GM19328 (cell line): ENCODE measurements around the gene PSMC3IP.
"Not testable (repeated sequence)": the region's sequence is repeated elsewhere in the genome, so short reads cannot be mapped to it uniquely, and the experiment has no call there.

ENCODE experiments used
- ATAC-seq: cut with Tn5 transposase; IDR thresholded peaks from one replicate; pipeline ENCODE4 v1.9.1; 2021; ENCODE audit warnings: mild to moderate bottlenecking, moderate library complexity; ENCODE audit not compliant: unreplicated experiment

PSMC3IP gene, protein sequence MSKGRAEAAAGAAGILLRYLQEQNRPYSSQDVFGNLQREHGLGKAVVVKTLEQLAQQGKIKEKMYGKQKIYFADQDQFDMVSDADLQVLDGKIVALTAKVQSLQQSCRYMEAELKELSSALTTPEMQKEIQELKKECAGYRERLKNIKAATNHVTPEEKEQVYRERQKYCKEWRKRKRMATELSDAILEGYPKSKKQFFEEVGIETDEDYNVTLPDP

DNA sequence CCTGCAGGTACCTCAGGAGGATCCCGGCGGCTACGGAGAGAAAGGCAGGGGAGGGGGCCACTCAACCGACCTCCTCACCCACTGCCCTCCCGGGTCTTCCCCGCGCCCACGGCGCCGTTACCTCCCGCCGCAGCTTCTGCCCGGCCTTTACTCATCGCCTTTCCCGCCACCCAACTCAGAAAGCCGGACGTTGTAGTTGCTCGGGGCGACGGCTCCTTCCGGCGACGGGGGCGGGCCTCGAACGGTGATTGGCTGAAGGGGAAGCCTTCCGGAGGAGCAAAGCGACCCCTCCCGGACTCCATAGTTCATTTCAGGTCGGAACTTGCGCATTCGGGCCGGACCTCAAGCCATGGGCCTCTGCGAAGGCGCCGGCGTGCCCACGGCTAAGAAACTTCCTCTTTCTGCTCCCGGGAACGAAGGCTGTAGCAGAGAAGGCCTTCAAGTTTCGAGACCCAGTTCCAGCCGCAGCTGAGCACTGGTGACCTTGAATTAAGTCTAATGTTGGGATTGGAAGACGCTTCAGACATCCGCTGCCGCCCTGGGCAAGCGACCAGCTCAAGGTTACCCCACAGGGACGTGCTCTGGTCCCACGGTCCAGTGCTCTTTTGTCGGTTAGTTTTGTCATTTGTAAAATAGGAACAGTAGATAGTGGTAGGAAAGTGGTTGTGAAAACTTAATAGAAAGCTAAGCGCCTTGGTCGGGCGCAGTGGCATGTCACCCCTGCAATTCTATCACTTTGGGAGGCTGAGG, at the start of gene PSMC3IP:
TSS of gene PSMC3IP (minus strand) at position 198 of the 750 bp plus-strand sequence. CDS start at position 155, 43 bp downstream.
- peak; percentile 71 for ATAC-seq

DNA sequence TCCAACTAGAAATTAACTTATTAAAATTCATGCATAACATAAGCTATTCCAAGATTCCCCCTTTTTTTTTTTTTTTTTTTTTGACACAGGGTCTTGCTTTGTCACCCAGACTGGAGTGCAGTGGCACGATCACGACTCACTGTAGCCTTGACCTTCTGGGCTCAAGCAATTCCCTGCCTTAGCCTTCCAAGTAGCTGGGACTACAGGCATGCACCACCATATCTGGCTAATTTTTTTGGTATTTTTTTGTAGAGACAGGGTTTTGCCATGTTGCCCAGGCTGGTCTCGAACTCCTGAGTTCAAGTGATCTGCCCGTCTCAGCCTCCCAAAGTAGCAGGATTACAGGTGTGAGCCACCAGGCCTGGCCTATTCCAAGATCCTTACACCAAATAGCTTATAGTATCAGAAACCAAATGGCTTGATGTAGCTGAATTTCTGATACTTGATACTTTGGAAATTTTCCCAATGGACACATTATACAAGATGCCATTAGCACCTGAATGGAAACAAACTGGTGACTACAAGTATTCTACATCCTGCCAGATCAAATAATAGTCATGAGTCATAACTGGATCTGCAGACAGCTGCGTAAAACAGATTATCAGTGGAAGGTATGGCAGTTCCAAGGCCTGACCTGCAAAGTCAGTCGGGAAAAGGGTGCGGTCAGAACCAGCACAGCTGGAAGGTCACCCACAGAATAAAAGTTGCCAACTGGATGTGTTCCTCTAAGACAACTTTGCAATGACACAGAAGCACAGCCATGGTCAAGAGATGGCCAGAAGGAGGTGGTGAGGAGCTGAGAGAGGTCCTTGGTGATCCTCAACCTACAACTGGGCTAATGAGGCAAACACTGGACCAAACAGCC, 46.4 kb upstream of the PSMC3IP start:
- no peak for ATAC-seq

DNA sequence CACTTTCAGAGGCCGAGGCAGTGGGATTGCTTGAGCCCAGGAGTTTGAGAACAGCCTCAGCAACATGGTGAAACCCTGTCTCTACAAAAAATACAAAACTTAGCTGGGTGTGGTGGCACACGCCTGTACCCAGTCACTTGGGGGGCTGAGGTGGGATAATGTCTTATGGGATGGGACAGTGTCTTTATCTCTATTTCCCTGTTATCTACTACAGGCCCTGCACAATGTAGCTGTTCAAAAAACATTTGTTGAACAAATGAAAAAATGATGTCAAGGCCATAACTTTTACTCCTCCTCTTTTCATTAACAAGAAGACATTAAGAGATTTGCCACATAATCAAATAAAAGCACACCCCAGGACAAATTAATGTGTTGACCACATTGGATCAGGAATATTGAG, 45.7 kb upstream of the PSMC3IP start:
- no peak for ATAC-seq

DNA sequence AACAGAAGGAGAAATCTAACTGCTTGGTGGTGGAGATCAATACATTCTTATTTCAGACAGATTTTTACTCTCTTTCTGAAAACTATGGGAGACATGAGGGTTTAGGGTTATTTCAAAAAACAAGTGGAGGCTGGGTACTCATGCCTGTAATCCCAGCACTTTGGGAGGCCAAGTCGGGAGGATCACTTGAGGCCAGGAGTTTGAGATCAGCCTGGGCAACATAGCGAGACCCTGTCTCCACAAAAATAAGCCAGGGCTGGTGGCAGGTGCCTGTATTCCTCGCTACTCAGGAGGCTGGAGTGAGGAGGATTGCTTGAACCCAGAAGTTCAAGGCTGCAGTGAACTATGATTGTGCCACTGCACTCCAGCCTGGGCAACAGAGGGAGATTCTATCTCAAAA, 44.5 kb upstream of the PSMC3IP start:
- ATAC-seq: not testable (repeated sequence)

DNA sequence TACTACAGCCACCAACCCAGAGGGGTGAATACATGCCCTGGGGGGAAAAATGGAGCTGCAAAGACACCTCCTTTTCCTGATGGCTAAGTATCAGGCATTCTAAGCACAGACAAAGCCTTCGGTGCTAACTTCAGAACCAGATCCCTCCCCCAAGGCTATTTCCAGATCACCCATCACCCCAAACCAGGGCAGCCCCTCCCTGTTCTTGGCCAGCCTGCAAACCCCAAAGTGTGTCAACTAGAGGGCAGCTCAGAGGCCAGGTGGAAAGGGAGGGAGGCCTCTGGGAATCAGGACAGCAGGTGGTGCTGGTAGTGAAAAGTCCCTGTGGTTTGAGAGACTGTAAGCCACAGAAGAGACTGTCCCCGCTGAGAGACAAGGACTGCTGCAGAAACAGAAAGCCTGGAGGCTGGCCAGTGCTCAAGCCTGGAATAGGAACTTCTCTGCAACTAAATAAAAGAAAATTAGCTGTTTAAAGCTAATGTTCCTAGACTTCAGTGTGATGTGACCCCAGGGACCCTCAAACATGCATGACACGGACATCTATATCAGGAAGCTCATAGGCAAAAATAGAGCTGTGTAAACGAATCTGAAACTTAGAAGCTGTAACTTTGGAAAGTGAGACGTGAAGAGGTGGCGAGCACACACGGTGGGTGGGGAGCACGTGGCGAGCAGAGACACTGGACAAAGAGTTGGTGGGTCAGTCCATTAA, 41.1 kb upstream of the PSMC3IP start:
- ATAC-seq: peak; percentile 71

DNA sequence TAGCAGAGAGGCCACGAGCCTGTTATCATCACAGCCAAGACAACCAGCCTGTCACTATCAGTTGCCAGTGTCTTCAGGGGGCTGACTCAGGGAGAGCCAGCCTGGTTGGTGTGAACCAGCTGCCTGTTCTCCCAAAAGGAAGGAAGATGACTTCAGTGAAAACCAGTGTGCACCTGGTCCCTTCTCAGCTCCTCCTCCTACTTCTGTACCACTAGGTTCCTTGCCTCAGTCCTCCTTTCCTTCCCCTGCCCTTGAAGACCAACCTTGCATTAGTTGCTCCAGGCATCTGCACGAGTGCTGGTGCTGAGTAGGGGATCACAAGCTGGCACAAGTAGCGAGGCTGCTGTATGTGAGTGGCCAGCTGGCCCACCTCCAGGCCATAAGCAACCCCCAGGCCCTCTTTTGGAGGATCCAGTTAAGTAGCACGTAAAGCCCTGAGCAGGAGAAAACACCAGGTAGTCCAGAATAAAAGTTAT, 40.5 kb upstream of the PSMC3IP start:
- ATAC-seq: no peak

DNA sequence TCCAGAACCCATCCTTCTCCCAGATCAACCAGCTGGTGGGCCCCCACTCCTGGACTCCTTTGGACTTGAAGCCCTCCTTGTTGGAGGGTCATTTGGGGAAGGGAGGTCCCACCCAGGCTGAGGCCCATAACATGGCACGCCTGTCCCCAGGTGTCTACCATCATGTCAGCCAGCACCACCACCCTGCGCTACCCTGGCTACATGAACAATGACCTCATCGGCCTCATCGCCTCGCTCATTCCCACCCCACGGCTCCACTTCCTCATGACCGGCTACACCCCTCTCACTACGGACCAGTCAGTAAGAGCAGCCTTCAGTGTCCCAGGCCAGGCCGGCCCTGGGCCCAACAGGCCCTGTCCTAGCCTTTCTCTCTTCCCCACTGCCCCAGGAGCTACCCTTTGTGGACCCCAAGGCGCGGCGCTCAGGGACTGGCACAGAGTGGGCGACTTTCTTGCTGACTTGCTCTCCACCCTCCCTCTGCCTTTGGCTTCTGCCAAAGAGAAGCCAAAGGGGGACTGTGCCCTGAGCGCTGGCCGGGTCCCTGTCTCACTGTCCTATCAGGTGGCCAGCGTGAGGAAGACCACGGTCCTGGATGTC, 36.3 kb upstream of the PSMC3IP start:
- ATAC-seq: no peak

DNA sequence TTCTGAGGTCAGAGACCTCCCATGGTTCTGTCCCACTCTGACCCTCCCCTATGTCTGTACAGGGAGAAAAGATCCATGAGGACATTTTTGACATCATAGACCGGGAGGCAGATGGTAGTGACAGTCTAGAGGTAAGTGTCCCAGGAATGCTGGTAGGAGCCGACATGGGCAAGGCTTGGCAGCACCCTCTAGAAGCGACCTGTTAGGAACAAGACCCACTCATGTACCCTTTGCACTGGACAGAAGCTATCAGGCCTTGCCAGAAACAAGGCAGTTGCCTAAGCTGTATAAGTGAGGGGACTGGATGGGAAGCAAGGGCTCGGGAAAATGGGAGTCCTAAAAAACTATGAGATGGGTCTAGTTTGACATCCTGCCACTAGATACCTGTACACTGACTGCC, 34.5 kb upstream of the PSMC3IP start:
- ATAC-seq: no peak

DNA sequence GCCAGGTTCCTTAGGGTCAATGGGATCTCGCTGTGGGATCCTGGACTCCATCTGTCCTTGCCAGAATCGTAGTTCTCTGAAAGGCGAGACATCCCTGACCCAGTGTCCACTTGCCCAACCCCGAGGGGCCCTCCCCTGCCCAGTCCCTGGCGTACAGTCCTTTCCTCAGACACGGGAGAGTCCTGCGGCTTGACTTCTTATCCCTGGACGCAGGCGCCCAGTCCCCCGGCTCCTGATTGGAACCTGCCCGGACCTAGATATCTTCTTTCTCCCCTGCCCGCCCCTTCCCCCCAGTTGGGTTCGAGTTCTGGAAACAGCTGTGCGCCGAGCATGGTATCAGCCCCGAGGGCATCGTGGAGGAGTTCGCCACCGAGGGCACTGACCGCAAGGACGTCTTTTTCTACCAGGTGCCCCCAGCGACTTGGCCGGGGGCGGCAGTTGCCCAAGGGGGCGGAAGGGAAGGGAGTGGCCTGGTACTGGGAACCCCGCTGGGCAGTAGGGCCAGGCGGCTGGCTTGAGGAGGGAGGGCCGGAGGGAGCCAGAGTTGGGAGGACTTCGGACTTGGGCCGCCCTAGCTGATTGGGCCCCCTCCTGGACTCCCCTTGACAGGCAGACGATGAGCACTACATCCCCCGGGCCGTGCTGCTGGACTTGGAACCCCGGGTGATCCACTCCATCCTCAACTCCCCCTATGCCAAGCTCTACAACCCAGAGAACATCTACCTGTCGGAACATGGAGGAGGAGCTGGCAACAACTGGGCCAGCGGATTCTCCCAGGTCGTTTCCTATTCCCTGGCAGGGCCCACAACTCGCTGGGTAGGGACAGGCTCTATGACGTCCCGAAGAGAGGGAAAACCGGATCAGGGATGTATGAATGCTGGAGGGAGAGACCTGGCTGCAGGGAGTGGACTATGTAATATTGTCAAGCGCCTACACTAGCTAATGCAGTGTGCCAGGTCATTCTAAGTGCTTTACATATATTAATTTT, 32.6 kb upstream of the PSMC3IP start:
- not testable (repeated sequence) for ATAC-seq

DNA sequence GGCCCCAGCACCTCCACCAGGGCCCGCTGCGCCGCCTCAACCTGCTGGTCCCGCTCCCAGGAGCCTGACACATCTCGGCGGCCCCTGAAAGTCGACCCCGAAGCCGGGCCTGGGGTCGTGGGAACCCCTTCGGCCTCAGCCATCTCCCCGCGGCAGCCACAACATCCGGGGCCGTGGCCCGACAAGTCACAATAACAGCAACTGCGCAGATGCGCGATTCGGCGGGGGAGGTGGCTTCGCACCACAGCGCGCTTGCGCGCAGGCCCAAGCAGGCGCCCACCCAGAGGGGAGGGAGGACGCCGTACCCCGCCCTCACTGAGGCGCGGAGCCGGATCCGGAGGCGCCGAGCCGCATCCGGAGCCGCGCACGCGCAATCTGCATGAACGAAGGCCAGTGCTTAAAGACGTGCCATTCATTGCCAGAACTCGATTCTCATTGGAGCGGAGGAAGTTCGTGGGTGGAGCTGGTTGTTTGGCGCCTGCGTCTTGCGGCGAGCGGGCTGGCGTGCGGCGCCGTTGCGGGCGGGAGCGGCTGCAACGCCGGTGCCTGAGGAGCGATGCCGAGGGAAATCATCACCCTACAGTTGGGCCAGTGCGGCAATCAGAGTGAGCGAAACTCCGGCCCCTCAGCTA, 31.8 kb upstream of the PSMC3IP start, which contains the start of the genes RETREG3 and TUBG1:
TSS of gene RETREG3 (minus strand) at position 193 of the 632 bp plus-strand sequence. CDS start at position 143, 50 bp downstream.
TSS of gene TUBG1 (plus strand) at position 502 of the 632 bp plus-strand sequence. CDS start at position 557, 55 bp downstream.
- ATAC-seq: peak; percentile 80

DNA sequence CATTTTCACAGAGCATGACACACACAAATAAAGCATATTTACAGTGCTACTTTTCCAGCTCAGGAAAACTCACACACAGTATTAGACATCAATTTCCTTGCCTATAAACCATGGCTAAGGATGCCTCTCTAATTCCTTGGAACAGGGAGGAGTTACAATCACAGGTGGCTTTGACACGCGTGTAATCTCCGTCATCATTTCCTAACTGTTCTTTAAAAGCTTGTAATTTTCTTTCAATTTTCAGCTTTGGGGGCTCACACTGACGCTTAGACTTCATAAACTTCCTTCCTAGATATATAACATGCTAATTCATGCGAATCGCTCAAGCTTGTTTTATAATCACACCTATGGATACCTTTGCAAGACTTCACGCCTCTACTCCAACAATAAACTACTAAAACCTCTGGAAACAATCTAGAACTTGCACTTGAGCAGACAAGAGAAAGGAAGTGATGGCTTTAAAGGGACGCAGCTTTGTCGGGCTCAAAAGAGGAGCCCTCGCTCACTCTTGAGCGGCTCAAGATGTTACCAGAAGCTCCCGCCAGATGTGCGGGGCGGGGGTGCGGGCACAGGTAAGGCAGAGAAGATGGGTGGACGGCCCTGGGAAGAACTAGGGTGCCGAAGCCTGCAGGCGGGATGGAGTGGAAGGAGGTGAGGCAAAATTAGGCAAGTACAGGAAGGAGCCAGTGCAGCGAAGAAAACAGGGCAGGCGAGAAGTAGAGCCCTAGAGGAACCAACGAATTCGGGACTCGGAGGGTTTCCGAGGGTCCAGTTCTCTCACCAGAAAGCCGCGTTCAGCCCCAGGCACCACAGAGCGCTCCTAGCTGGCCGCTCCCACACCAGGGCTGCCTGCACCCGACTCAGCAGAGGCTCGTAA, 31.0 kb upstream of the PSMC3IP start:
- ATAC-seq: peak; percentile 20

DNA sequence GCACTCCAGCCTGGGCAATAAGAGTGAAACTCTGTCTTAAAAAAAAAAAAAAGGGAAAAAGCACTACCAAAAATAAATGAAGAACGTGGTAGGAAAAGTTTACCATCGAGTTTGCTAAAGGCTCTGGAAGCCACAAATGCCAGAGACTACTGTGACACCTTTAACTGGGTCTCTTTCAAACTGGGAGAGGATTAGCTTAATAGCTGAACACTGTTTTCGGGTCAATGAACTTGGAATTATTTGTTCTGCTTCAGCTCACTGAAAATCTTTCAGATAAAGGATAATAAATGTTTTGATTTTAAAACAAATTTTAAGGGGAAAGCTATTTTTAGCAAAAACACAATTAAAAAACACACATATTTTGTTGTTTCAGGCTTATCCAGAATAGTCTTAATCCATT, 30.2 kb upstream of the PSMC3IP start:
- ATAC-seq: no peak

DNA sequence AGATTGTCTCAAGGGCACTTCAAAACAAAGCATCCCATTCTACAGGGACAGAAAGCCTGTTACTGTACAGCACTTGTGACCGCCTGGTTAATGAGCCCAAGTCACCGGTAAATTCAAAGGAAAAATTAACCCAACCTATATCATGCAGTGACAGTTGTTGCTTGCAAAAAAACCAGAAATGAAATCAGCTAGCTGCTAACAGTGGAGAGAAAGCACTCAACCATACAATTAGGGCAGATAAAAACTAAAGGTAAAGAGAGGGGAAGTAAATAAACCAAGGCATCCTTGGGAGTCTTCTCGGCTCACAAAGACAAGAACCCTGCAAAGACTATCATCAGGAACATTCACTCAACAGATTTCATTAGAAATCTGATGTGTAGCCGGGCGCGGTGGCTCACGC, 25.8 kb upstream of the PSMC3IP start:
- no peak for ATAC-seq

DNA sequence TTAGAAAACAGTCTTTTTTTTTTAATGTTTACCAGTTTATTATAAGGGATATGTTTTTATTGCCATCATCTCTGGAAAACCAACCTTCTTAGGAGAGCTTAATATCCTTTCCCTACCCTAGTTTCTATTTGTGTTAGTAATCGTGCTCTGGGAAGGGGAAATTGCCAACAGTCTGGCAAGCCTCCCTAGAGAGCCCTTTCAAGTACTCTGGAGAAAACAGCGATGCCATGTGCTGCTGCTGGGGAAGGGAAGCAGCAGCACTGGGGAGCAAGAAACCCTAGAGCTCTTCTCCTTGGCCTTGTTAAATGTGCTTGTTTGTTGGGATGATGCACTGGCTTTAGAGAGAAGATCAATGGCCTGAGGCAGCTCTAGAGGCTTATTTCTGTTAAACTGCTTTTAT, 21.4 kb upstream of the PSMC3IP start:
- ATAC-seq: no peak

DNA sequence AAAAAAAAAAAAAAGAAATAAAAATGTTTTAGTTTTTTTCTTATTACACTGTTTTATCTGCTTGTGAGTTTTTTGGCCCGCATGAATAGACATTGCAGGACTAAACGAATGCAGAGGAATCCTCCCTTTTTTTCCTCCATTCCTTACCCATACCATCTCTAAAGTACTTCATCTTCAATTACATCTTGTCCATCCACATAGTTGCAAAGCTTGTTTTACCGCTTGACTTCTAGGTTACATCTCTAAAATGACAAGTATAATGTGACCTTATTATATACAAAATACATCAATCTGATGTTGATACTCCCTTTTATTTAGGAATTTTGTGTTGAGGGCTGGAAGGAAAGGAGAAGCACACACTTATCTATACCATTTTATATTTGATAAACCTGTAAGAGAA, 18.9 kb upstream of the PSMC3IP start:
- no peak for ATAC-seq

DNA sequence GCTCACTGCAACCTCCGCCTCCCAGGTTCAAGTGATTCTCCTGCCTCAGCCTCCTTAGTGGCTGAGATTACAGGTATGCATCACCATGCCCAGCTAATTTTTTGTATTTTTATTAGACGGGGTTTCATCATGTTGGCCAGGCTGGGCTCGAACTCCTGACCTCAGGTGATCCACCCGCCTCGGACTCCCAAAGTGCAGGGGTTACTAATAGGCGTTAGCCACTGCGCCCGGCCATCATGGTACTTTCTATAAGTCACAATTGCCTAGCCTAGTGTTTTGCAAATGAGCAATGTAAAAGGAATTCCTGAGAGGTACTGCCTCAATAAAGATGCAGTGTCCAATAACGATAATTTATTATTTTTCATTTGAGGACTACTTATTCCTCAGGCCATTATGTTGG, 13.9 kb upstream of the PSMC3IP start:
- no peak for ATAC-seq

DNA sequence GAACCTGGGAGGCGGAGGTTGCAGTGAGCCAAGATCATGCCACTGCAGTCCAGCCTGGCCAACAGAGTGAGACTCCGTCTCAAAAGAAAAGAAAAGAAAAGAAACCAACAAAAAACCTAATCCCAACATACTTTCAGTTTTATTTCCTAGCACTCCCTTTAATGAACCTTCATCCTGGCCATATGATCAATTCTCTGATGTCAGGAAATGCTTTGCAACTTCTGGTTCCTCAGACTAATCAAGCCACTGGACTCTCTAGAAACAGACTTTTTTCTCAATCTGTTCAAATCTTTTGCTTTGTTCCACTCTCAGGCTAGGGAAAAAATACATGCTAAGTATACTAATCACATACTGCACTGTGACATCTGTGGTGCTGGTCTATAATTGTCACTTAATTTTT, 13.4 kb upstream of the PSMC3IP start:
- no peak for ATAC-seq
